Measurements from ENCODE around the gene TJP1.

Gene TJP1

DNA sequence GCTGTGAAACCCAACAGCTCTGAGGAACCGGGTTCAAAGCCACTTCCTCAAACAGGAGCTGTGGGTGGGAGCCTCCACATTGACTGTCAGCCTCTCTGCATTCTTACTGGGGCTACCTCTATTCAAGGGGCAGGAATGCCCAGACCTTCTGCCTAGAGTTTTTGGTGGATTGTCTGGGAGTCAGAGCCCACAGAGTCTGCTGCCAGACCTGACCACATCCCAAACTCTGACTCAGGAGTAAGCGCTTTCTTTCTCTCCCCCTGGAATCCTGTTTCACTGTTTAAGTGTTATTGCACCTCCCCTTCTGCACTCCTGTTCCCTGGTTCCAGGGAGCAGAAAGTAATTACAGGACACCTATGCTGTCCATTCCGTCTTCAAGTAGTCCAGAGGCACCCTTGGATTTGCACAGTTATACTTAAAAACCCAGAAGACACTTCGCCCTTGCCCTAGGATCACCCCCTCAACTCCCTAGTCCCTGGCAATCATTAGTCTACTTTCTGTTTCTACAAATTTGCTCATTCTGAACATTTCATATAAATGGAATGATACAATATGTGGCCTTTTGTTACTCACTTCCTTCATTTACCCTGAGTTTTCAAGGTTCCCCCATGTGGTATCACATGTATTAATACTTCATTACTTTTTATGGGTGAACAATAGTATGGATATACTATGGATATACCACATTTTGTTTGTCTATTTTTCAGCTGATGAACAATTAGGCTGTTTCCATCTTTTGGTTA is 37.9 kb upstream of the TJP1 start:
- TF ChIP-seq, protein P1, sequence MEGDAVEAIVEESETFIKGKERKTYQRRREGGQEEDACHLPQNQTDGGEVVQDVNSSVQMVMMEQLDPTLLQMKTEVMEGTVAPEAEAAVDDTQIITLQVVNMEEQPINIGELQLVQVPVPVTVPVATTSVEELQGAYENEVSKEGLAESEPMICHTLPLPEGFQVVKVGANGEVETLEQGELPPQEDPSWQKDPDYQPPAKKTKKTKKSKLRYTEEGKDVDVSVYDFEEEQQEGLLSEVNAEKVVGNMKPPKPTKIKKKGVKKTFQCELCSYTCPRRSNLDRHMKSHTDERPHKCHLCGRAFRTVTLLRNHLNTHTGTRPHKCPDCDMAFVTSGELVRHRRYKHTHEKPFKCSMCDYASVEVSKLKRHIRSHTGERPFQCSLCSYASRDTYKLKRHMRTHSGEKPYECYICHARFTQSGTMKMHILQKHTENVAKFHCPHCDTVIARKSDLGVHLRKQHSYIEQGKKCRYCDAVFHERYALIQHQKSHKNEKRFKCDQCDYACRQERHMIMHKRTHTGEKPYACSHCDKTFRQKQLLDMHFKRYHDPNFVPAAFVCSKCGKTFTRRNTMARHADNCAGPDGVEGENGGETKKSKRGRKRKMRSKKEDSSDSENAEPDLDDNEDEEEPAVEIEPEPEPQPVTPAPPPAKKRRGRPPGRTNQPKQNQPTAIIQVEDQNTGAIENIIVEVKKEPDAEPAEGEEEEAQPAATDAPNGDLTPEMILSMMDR (IDR thresholded peaks at IDR 0.05; ENCODE audit: poor library complexity, severe bottlenecking), result no peak
- no peaks in the 10 kb centered on the region for H3K36me3 ChIP-seq (ENCODE audit: low read depth)
- H3K4me1 ChIP-seq (ENCODE audit: insufficient read depth, poor library complexity, severe bottlenecking), result peaks cover 23% of the 10 kb centered on the region
- DNase-seq (ENCODE audit: low spot score) (no peak), ATAC-seq (ENCODE audit: low read depth) (peak; percentile 87)
- H3K4me3 ChIP-seq (ENCODE audit: severe bottlenecking), result no peak overlapping the region
- H3K9me3 ChIP-seq (ENCODE audit: severe bottlenecking), result no peaks in the 10 kb centered on the region
- peak overlapping the region; percentile 78 for H3K27ac ChIP-seq (ENCODE audit: poor library complexity, severe bottlenecking)
- no peaks in the 10 kb centered on the region for H3K27me3 ChIP-seq (ENCODE audit: insufficient read depth, poor library complexity, severe bottlenecking)

DNA sequence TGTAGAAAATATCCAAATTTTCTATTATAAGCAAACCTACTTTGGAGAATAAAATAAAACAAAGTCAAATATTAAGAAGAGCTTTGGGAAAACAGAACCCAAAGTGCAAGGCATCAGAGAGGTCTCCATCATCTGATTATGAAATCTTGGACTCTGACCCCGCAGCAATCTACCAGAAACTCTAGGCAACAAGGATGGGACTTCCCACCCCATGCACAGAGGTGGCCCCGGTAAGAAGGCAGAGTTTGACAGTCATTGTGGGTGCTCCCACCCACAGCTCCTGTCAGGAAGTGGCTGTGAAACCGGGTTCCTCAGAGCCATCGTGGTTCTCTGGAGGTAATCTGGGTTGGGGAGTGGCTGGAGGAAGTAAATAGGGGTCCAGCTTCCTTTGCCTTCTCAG is 37.0 kb upstream of the TJP1 start:
- TF ChIP-seq, protein P1 (IDR thresholded peaks at IDR 0.05; ENCODE audit: poor library complexity, severe bottlenecking), result no peak
- Histone ChIP-seq H3K36me3 (ENCODE audit: low read depth) (no peaks in the 10 kb centered on the region), H3K9me3 (ENCODE audit: severe bottlenecking) (no peaks in the 10 kb centered on the region), H3K4me1 (ENCODE audit: insufficient read depth, poor library complexity, severe bottlenecking) (peaks cover 23% of the 10 kb centered on the region), H3K27me3 (ENCODE audit: insufficient read depth, poor library complexity, severe bottlenecking) (no peaks in the 10 kb centered on the region), H3K4me3 (ENCODE audit: severe bottlenecking) (no peak overlapping the region), H3K27ac (ENCODE audit: poor library complexity, severe bottlenecking) (peak overlapping the region; percentile 78)
- ATAC-seq (ENCODE audit: low read depth) (no peak), DNase-seq (ENCODE audit: low spot score) (no peak)

DNA sequence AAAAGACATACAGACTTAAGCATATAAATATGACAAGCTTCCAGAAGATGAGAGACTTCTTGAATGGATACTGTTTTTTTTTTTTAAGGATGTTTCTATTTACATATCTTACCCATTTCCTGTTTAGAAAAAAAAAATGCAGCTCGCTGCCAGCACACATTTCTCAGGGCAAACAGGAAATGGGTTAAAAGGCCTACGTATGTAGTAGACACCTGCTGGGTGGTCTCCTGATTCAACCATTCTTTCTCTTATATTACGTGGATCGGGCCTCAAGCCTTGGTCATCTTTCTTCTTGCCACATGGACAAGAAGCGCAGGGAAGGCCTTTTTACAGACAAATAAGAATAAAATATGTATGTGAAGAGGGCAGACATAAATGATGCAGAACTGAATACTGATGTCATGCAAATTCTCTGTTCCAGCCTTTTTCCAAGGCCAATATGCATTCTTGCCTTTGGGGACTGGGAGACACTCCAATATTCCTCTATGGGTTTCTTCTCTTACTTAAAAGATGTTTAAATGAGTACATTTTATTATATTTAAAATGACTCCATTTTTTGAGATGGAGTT is 35.0 kb upstream of the TJP1 start:
- ATAC-seq (ENCODE audit: low read depth), result no peak
- Histone ChIP-seq H3K9me3 (ENCODE audit: severe bottlenecking) (no peaks in the 10 kb centered on the region), H3K4me3 (ENCODE audit: severe bottlenecking) (no peak overlapping the region), H3K36me3 (ENCODE audit: low read depth) (no peaks in the 10 kb centered on the region), H3K4me1 (ENCODE audit: insufficient read depth, poor library complexity, severe bottlenecking) (peaks cover 29% of the 10 kb centered on the region), H3K27ac (ENCODE audit: poor library complexity, severe bottlenecking) (peak overlapping the region; percentile 1), H3K27me3 (ENCODE audit: insufficient read depth, poor library complexity, severe bottlenecking) (no peaks in the 10 kb centered on the region)
- no peak for DNase-seq (ENCODE audit: low spot score)
- TF ChIP-seq, protein P1 (IDR thresholded peaks at IDR 0.05; ENCODE audit: poor library complexity, severe bottlenecking), result no peak

DNA sequence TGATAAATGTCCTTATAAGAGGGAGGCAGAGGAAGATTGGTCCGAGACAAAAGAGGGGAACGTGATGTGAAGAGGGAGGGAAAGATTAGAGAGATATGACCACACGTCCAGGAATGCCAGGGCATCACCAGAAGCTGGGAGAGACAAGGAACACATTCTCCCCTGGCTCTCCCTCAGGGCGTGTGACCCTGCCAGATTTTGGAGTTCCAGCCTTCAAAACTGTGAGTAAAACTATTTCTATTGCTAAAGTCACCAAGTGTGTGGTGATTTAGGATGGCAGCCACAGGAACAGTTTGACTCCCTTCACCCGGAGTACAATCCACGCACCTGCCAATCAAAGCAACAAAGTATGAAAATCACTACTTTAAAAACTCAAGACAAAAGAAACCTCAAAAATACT is 32.1 kb upstream of the TJP1 start:
- TF ChIP-seq, protein P1 (IDR thresholded peaks at IDR 0.05; ENCODE audit: poor library complexity, severe bottlenecking), result no peak
- Histone ChIP-seq H3K27me3 (ENCODE audit: insufficient read depth, poor library complexity, severe bottlenecking) (no peaks in the 10 kb centered on the region), H3K4me1 (ENCODE audit: insufficient read depth, poor library complexity, severe bottlenecking) (peaks cover 20% of the 10 kb centered on the region), H3K4me3 (ENCODE audit: severe bottlenecking) (no peak overlapping the region), H3K27ac (ENCODE audit: poor library complexity, severe bottlenecking) (peak overlapping the region; percentile 55), H3K36me3 (ENCODE audit: low read depth) (no peaks in the 10 kb centered on the region), H3K9me3 (ENCODE audit: severe bottlenecking) (peaks cover 6% of the 10 kb centered on the region)
- DNase-seq (ENCODE audit: low spot score) (no peak), ATAC-seq (ENCODE audit: low read depth) (peak; percentile 87)
